GM19455 (cell line): ENCODE measurements around the gene OSBPL3.
"Not testable (repeated sequence)": the region's sequence is repeated elsewhere in the genome, so short reads cannot be mapped to it uniquely, and the experiment has no call there.

Source experiments
- ATAC-seq: cut with Tn5 transposase; IDR thresholded peaks from one replicate; pipeline ENCODE4 v1.9.1; 2021; ENCODE audit not compliant: unreplicated experiment

Gene OSBPL3

GRCh38 chr7:24922099-24922773 lies 57.7 kb downstream of the OSBPL3 start:
- no peak for ATAC-seq

DNA sequence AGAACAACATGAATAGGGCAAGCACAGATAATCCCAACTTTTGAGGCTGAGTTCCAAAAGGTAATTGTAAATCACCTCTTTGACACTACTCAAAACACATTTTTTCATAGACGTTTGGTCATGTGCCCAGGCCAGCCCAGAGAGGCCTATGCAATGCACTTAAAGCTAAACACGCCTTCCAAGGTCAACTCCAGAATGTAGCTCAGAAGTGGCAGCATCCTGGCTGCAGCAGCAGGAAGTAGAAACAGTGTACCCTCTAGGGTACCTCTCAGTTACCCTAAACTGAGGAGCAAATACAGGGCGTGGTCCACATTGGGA lies 58.7 kb downstream of the OSBPL3 start:
- ATAC-seq, result no peak

DNA sequence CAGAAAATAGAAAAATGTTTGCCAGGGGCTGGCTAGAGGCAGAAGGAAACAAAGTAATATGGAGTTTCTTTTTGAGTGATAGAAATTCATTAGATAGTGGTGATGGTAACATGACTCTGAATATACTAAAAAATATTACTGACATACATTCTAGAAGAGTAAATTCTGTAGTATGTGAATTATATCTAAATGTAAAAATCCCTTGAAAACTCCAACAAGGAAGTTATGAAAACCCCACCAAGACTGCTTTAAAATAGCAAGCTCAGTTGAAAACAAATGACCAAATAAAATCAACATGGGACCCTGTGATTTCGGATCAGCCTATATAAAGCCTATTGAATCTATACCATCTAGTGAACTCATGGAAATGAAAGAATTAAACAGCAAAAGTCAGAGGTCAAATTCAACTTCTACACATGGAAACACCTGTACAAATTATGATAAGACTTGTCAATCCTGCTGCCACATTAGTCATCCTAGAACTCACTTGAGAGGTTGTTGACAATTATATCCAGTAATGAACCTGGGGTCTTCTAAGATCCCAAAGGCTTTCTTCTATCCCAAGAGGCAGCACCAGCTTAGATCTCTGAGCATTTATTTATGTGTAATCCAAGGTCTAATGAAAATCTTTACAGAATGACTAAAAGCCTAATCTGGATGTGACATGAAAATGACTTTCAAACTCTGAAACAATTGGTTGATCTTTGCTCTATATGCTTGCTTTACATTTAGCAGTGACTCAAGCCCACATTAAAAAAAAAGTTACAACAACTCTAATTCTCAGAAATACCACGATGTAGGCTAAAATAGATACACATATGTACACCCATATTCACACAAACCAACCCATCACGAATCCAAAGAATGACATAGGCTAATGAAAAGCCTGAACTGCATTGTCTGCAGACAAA lies 59.3 kb downstream of the OSBPL3 start:
- no peak for ATAC-seq

DNA sequence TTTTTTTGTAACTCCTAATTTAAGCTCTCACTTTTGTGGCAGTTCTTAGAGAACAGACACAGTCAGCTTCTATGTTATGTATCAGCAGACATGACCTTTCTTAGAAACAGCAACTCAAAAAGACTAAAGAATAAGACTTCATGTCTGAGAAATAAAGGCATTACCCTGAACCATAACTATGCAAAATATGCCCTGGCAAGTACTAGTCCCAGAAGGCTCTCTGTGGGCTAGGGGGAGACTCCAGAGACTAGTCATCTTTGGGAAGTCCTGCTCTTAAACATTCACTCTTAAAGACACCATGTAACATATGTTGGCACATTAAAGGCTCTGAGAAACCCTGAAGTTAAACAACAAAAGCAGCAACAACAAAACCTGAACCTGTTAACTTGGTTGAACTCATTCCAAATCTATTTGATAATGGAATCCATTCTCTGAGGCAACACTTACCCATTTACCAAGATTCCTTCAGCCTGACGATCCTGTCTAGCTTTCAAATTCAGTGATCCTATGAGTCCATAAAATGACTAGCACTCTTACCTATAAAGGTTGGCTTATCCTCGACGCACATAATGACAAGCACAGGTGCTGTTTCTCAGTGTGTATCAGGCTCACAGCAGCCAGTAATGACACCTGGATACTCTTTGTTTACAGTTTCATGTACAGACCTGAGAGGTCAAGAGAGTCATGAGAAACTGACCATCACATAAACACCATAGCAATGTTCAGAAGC lies 62.3 kb downstream of the OSBPL3 start:
- peak; percentile 62 for ATAC-seq

GRCh38 chr7:24916463-24917040 lies 63.4 kb downstream of the OSBPL3 start:
- no peak for ATAC-seq

DNA sequence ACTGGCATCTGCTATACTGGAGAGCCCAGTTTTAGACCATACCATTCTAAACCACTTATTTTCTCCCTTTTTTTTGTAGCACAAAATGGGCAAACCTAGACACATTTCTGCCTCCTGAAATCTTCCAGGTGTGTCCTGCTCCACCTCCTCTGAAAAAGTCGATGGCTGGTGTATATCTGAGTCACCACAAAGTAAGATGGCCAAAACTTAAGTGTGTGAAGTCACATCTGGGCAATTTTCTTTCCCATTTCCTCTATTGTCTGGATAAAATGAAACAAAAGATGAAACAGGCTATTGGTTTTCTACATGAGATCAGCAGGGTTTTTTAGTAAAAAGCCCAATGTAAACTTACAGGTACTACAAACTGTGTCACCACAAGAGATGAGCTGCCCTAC lies 65.5 kb downstream of the OSBPL3 start:
- no peak for ATAC-seq

DNA sequence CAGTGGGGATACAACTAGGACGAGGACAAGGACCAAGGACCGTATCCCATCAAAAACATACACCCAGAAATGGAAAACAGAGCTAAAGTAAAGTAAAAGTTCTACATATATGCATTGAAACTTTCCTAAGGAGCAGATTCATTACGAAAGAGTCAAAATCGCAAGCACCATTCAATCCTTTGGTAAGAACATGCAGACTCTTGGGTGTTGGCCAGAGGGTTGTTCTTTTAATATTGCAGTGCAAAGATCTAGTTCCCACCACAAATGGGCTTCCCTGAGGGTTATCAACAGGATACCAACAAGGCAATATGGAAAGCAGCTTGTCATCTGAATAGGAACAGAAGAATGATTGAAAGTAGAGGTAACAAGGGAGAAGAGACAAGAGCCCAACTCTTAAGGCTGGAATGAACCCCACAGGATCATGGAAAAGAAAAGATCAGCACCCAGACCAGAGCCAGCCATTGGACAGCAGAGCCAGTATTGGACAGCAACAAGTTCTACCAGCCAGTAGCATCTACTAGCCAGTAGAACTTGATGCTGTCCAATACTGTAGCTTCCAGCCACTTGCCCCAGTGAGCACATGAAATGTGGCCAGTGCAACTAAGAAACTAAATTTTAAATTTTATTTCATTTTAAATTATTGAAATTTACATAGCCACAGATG lies 66.0 kb downstream of the OSBPL3 start:
- ATAC-seq, result no peak

GRCh38 chr7:24912874-24913514 lies 67.0 kb downstream of the OSBPL3 start:
- ATAC-seq, result no peak

GRCh38 chr7:24912424-24912823 lies 67.6 kb downstream of the OSBPL3 start:
- ATAC-seq, result no peak

- ATAC-seq, result no peak
Measured at GRCh38 chr7:24911213-24911603, 68.8 kb downstream of the OSBPL3 start.

GRCh38 chr7:24910551-24911212 lies 69.3 kb downstream of the OSBPL3 start:
- ATAC-seq, result no peak

DNA sequence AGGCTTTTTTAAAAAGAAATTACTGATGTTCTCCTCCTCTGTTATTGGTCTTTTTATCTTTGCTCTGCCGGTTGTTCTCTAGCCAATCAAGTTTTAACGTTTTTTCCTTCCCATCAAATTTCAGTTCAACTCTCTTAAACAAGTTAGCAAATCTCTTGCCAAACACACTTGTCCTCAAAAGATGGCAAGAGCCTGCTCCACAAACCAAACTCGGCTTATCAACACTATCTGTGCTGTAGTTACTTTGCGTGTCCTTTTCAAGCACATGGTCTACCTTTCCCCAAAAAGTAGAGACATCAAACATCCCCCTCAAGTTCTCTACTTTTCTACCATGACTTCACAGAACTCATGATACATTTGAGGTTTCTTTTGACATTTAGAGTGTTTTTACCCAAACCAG lies 71.3 kb downstream of the OSBPL3 start:
- ATAC-seq, result no peak

DNA sequence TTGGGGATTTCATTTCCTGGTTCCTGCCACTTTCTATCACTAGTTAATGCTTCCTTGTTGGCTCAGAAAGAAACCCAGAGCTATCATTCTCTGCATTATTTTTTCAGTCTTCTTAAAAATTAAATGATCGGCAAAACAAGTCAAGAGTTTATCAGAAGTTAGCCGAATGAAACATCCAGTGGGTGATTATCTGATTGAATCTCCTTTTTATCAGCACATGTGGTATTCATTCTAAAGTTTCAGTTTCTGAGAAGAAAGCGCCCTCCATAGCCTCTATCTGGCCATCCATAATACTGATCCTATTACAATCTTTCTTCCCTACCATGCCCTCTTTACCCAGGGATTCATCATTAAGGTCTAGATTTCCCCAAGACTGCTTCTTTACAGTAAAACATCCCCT lies 71.8 kb downstream of the OSBPL3 start:
- ATAC-seq, result no peak

GRCh38 chr7:24907311-24907886 lies 72.6 kb downstream of the OSBPL3 start:
- peak; percentile 61 for ATAC-seq

DNA sequence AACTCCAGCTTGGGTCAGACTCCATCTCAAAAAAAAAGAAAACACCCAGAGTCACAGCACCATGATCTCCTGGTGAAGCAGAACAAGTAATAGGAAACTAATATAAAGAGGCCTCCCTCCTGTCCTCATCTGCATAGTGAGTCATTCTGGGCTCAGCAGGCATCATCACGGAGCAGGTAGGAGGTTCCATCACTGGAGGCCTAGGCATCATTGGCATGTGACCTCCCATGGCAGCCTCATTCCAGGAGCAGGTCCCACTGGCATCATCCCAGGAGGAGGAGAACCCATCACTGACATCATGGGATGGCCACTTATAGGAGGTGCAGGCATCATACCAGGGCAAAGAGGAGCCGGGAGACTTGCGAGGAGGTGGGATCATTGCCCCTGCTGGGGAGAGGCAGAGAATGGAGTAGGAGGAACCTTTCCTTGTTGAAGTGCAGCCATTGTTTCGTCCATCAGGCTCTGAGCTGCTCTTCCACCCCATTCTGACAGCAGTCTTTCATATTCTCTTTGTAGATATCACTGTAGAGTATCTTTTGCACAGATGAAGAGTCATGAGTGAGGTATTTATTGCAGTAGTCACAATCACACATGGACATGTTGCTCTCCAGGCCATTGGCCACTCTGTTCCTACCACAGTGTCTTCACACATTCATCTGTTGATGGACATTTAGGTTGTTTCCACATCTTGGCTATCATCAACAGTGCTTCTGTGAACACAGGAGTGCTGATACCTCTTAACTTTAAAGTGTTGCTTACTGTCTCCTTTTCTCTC lies 73.8 kb downstream of the OSBPL3 start:
- no peak for ATAC-seq

DNA sequence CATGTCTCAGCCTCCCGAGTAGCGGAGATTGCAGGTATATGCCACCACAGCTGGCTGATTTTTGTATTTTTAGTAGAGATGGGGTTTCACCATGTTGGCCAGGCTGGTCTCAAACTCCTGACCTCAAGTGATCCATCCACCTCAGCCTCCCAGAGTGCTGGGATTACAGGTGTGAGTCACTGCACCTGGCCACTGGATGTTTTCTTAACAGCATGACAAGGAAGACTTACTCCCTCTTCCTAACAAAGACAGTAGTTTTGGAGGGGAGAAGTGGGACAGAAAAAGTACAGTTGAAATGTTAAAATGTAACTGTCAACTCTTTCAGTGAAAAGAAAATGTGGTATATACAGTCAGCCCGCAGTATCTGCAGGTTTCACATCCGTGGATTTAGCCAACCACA lies 76.0 kb downstream of the OSBPL3 start:
- not testable (repeated sequence) for ATAC-seq

DNA sequence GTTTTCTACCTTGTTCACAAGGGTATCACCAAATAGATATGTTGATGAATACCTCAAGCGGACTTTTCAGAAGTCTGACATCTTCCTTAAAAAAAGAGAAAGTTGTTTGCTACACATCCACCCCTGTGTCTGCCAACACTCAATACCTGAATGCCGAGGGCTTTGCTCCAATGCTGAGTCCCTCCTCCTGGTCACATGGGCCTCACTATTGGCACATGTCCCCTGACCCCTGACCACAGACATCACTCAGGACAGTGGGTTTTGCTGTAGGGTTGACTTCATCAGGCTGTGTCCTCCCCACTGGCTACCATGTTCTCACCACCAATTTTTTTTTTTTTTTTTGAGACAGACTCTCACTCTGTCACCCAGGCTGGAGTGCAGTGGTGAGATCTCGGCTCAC lies 76.4 kb downstream of the OSBPL3 start:
- ATAC-seq, result no peak

DNA sequence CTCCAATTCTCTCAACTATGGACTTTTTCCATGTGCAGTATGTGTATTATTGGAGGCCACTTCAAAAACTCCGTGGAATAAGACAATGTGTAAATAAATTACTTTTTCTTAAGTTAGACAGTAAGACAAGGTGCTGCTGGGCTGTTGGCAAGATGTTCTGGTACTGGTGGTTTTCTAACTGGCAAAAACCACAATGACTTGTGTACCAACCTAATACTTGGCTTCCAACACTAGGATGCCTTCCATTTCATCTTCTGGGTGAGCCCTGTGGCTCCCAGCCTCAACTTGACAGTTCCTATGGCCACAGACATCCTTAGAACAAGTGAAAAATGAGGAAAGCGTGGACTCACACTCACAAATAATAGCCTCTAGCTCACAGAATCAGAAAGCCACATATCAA lies 77.0 kb downstream of the OSBPL3 start:
- no peak for ATAC-seq

DNA sequence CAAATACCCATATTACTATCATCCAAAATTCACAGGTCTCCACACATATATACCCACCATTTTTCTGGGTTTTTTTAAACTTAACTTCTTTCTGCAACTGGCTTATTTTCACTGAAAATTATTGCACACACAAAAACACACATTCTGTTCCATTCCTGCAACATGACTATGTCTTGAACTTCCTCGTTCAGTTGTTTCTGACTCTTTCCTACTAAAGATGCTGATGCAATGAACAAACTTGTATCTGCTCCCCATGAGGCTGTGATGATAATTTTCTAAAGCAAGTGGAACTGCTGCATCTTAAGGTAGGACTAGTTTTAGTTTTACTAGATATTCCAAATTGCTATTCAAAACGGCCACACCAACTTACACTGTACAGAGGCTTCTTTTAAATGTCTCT lies 77.7 kb downstream of the OSBPL3 start:
- ATAC-seq, result no peak
